B cell (primary cell): ENCODE data around the gene DIRAS1. TPM values are rescaled to one million over a fixed set of nuclear protein-coding genes. Genes with fewer than 3 reads are reported as not detected.

Source experiments
- ATAC-seq: fragments of 200-7000 bp; cut with Tn5 transposase; one replicate; pipeline ENCODE4 v1.10.0; 2021; ENCODE audit warnings: low read depth, mild to moderate bottlenecking, moderate number of reproducible peaks, moderate library complexity
- CTCF ChIA-PET: fragments of 350-600 bp; sonication (Branson Sonifier 250); formaldehyde crosslinking; loops from one replicate; lab custom pipeline; 2021; ENCODE audit warnings: antibody characterized with exemption, inconsistent platforms; lab: Charles Lee
- POLR2A ChIA-PET: fragments of 350-600 bp; sonication (Branson Sonifier 250); formaldehyde crosslinking; loops from one replicate; lab custom pipeline; 2021; ENCODE audit warnings: antibody characterized with exemption; lab: Charles Lee
- DNase-seq: peaks from one replicate; pipeline ENCODE4 v3.0.0; 2013
- H2AFZ ChIP-seq: 2 replicates; pipeline ENCODE4 v1.6.1; 2012; ENCODE audit warnings: mild to moderate bottlenecking, low read depth, low read length; ENCODE audit not compliant: insufficient read depth, poor library complexity, severe bottlenecking
- H3K27ac ChIP-seq, 2 donors: 1 replicate in 1 of 2; 2 replicates in 1 of 2; pipeline ENCODE4 v1.5.1; 2012 to 2013; ENCODE audit warnings: low read length in 2 of 2, mild to moderate bottlenecking in 2 of 2, moderate library complexity in 1 of 2
- H3K27me3 ChIP-seq, 4 experiments: fragments of 200-600 bp in 1 of 4; sonication (generic) in 1 of 4; replicated peaks in 1 of 4; 1 replicate in 2 of 4; 2 replicates in 2 of 4; pipeline versions ENCODE4 v1.6.1 to v1.7.0; 2013 to 2016; ENCODE audit warnings: low read length in 3 of 4, mild to moderate bottlenecking in 2 of 4, mixed read lengths in 1 of 4, moderate library complexity in 1 of 4; ENCODE audit not compliant: insufficient read depth in 4 of 4, control insufficient read depth in 3 of 4; ENCODE audit errors: control extremely low read depth in 1 of 4
- H3K36me3 ChIP-seq, 2 experiments: replicated peaks in 1 of 2; 1 replicate in 1 of 2; 2 replicates in 1 of 2; pipeline versions ENCODE4 v1.6.1 to v1.7.1; 2013; ENCODE audit warnings: low read length in 1 of 2; ENCODE audit not compliant: insufficient read depth in 2 of 2, control insufficient read depth in 1 of 2; ENCODE audit errors: control extremely low read depth in 1 of 2, extremely low read depth in 1 of 2
- H3K4me1 ChIP-seq, 2 donors: fragments of 200-600 bp in 1 of 2; sonication (generic) in 1 of 2; 1 replicate in 1 of 2; 2 replicates in 1 of 2; pipeline versions ENCODE4 v1.5.1 to v1.6.1; 2013 to 2017; ENCODE audit warnings: low read length in 2 of 2; ENCODE audit not compliant: control insufficient read depth in 2 of 2, insufficient read depth in 2 of 2
- H3K4me2 ChIP-seq: replicated peaks from 2 replicates; pipeline ENCODE3; 2012; ENCODE audit warnings: mild to moderate bottlenecking, low read depth, low read length; ENCODE audit not compliant: poor library complexity, severe bottlenecking
- H3K4me3 ChIP-seq, 5 experiments: fragments of 200-600 bp in 1 of 5; sonication (generic) in 1 of 5; 1 replicate in 3 of 5; 2 replicates in 2 of 5; pipeline versions ENCODE4 v1.5.1 to v1.7.0; 2011 to 2016; ENCODE audit warnings: low read length in 4 of 5, mild to moderate bottlenecking in 4 of 5, low read depth in 2 of 5, control low read depth in 1 of 5, moderate library complexity in 1 of 5; ENCODE audit not compliant: insufficient read depth in 1 of 5; ENCODE audit errors: control extremely low read depth in 1 of 5, extremely low read depth in 1 of 5
- H3K79me2 ChIP-seq: fragments of 200-600 bp; sonication (generic); one replicate; pipeline ENCODE4 v1.6.0; 2016; ENCODE audit warnings: low read length; ENCODE audit not compliant: control insufficient read depth, insufficient read depth
- H3K9ac ChIP-seq: fragments of 200-600 bp; sonication (generic); 2 replicates; pipeline ENCODE4 v1.6.1; 2017; ENCODE audit warnings: mild to moderate bottlenecking, low read length, moderate library complexity
- H3K9me3 ChIP-seq, 3 donors: one replicate each; pipeline versions ENCODE4 v1.6.1 to v1.7.1; 2013; ENCODE audit warnings: low read length in 2 of 3; ENCODE audit not compliant: control insufficient read depth in 2 of 3, insufficient read depth in 1 of 3; ENCODE audit errors: control extremely low read depth in 1 of 3
- H4K20me1 ChIP-seq: 2 replicates; pipeline ENCODE4 v1.6.0; 2012; ENCODE audit warnings: mild to moderate bottlenecking, low read length; ENCODE audit not compliant: insufficient read depth, control insufficient read depth, poor library complexity, severe bottlenecking
- H3K27ac Mint-ChIP-seq: one replicate; pipeline ENCODE4 v1.8.0; 2021; ENCODE audit warnings: mixed read lengths
- H3K27me3 Mint-ChIP-seq: one replicate; pipeline ENCODE4 v1.8.0; 2021; ENCODE audit warnings: mixed read lengths
- H3K4me1 Mint-ChIP-seq: one replicate; pipeline ENCODE4 v1.8.0; 2021; ENCODE audit warnings: mixed read lengths
- H3K4me3 Mint-ChIP-seq: one replicate; pipeline ENCODE4 v1.8.0; 2021; ENCODE audit warnings: mixed read lengths
- H3K9me3 Mint-ChIP-seq: one replicate; pipeline ENCODE4 v1.8.0; 2022; ENCODE audit warnings: mixed read lengths; ENCODE audit not compliant: insufficient read depth
- CTCF ChIP-seq: fragments of 200-600 bp; IDR thresholded peaks from one replicate; pipeline ENCODE4 v1.8.0; 2022; ENCODE audit warnings: antibody characterized with exemption, mild to moderate bottlenecking
- EZH2 ChIP-seq: IDR thresholded peaks from 2 replicates; pipeline ENCODE4 v1.6.1; 2012; ENCODE audit warnings: borderline replicate concordance, low read depth, mild to moderate bottlenecking, moderate library complexity, low read length; ENCODE audit not compliant: insufficient read depth, poor library complexity, severe bottlenecking
- WGBS: methylation state at CpG from one replicate; pipeline ENCODE4 v1.1.5; 2013; ENCODE audit warnings: missing lambda C conversion rate; ENCODE audit not compliant: insufficient coverage; 5-methylcytosine and 5-hydroxymethylcytosine counted together
- intact Hi-C: fragments of 100-400 bp; cut with micrococcal nuclease; formaldehyde crosslinking; loops from one replicate; pipeline ENCODE4 v1.10.0; 2022
- polyA plus RNA-seq: library from polyadenylated mRNA; depleted of rRNA; stranded (reverse); fragments of >200 nt; gene quantifications from 2 replicates; pipeline ENCODE4 v1.2.3, GENCODE V29; 2012
- total RNA-seq, 2 donors: library from RNA; stranded (reverse); fragments of 120-200 nt in 1 of 2; gene quantifications; 1 replicate in 1 of 2; 2 replicates in 1 of 2; pipeline versions ENCODE4 v1.2.3 to v1.2.4, GENCODE V29; 2013 to 2022

Gene DIRAS1
- total and polyA plus RNA-seq, 2 donors (not counting 1 experiment from before 2014, with no cell fraction given): 5.2 to 23.7 TPM

- intact Hi-C loops: no loop called here
- Histone ChIP-seq H3K4me3 (no peak overlapping the region), H3K36me3 (peaks cover 0 to 4% of the 10 kb centered on the region in 2 experiments), H3K79me2 (no peaks in the 10 kb centered on the region), H3K27me3 (peaks cover 0 to 7% (median 2%) of the 10 kb centered on the region in 4 experiments), H2AFZ (no peak overlapping the region), H3K4me2 (no peak overlapping the region), H4K20me1 (peaks cover 8% of the 10 kb centered on the region), H3K9ac (no peak overlapping the region), H3K27ac (no peak overlapping the region), H3K4me1 (peaks cover 33 to 44% of the 10 kb centered on the region in 2 donors), H3K9me3 (peaks cover 0 to 34% (median 10%) of the 10 kb centered on the region in 3 donors)
- WGBS: 99% methylated on average over 9 of the region's 12 CpGs
- Mint-ChIP-seq H3K27ac (peak overlapping the region; percentile 57), H3K4me3 (no peak overlapping the region), H3K4me1 (peaks cover 41% of the 10 kb centered on the region), H3K9me3 (peaks cover 5% of the 10 kb centered on the region), H3K27me3 (no peaks in the 10 kb centered on the region)
- DNase-seq (no peak), ATAC-seq (no peak)
- no peak for TF ChIP-seq CTCF
- no peak for TF ChIP-seq EZH2
- ChIA-PET POLR2A (interaction anchor here (0.5 to 0.6 kb wide), 2 partner anchors 450 to 702 kb away, joined by 3 to 5 read pairs; no protein-coding TSS in a partner anchor), CTCF (no interaction called here)
These were observed 5.5 kb downstream of the DIRAS1 start for GRCh38 chr19:2715470-2716274.
